ENCODE data around the gene NDUFB6.

Gene NDUFB6

DNA sequence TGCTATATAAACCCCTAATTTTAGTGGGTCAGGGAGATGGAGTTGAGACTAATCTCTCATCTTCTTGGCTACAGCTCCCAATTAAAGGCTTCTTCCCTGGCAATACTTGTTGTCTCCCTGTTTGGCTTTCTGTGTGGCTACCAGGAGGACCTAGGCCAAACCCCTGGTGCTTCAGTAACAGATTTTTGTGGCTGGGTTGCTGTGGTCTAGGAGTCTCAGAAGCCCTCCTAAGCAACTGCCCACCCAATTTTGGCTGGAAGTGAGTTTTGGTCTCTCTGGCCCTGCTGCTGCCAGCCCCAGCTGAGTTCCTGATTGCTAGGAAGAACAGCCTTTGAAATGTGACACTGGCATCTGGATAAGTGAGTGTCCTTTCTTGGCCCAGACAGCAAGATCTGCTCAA is 56.7 kb downstream of the NDUFB6 start:
- DNase-seq: no peak

- no peak for DNase-seq
Observed at GRCh38 chr9:32508728-32509127, 64.2 kb downstream of the NDUFB6 start.

DNA sequence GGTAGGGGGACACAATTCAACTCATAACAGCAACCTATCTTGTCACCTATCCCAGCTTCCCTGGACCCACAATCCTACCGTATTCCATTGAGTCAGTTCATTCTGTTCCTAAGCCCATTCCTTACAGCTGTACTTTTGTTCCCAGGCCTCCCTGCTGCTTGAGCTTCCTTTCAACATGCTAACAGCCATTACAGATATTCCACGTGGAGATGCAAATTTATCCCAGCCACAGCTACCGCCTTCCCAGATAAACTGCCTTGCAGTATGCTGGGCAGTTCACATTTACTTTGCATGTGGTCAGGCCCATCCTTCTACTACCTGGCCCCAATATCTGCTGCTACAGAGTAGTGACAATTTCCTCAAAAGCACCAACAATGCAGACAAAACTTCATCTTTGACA is 70.0 kb downstream of the NDUFB6 start:
- no peak for DNase-seq
